ENCODE data around the gene ATP23. TPM values are rescaled to one million over a fixed set of nuclear protein-coding genes. Genes with fewer than 3 reads are reported as not detected.

ATP23 gene, protein sequence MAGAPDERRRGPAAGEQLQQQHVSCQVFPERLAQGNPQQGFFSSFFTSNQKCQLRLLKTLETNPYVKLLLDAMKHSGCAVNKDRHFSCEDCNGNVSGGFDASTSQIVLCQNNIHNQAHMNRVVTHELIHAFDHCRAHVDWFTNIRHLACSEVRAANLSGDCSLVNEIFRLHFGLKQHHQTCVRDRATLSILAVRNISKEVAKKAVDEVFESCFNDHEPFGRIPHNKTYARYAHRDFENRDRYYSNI
- 8.4 and 19.2 TPM in 2 replicates for total RNA-seq

DNA sequence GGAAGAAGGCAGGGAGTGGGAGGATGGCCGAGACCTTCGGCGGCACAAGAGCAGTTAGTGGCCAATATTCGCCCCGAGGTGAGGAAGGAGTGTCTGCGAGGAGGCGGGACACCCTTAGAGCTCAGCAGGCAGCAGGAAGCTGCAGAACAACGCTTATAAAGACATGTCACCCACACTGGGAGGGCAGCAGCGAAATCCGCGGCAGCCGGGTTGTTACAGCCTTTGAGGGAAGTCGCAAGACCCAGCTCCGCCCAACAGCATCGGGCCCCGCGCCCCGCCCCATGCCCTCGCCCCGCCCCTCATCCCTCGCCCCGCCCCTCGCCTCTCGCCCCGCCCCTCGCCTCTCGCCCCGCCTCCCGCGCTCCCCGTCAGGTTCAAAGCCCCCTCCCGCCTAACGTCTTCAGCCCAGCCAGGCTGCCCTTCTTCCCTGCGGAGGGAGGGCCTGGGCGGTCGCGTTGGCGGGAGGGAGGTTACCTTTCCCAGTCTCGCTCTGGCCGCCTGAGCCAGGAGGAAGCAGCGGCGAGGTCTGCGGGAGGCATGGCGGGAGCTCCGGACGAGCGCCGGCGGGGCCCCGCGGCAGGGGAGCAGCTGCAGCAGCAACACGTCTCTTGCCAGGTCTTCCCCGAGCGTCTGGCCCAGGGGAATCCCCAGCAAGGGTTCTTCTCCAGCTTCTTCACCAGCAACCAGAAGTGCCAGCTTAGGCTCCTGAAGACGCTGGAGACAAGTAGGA lies at the start of gene ATP23:
Gene ATP23 (plus strand): TSS at position 403 of the 730 bp plus-strand sequence. CDS start 135 bp downstream, at position 538.
- DNase-seq (ENCODE audit: low read depth), result peak; percentile 41

DNA sequence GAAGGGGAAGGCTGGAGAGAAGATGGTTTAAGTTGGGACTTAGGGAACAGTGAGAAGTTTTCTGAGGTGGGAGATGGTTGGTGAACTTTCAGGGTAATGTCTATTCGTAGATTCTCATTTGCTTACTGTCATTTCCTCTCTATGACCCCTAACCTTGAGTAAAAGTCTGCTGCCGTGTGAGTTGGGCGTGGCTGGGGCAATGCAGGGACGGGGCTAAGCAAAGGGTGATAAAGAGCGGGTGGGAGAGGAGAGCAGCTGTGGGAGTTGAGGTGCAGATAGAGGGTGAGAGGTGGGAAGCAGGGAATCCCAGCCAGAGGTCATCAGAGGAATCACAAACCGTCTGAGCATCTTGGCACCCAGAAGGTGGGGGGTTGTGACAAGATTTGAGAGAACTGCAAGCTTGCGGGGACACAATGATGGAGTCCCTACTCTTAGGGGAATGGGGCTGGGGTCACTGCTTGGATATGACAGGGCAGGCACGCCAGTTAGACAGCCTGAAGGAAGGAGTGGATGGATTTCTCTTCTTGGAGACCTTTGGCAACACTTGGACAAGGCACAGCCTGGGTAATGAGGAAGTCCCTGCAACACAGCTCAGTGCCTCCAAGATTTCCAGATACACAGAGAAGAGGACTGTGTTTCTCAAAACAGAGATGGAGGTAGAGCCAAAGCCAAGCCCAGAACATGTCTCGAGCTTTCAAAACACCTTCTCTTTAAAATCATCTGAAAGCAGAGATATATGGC lies 49.0 kb upstream of the ATP23 start:
- H3K4me3 ChIP-seq (ENCODE audit: low read depth, low read length), result no peak overlapping the region
- TF ChIP-seq, protein P1, sequence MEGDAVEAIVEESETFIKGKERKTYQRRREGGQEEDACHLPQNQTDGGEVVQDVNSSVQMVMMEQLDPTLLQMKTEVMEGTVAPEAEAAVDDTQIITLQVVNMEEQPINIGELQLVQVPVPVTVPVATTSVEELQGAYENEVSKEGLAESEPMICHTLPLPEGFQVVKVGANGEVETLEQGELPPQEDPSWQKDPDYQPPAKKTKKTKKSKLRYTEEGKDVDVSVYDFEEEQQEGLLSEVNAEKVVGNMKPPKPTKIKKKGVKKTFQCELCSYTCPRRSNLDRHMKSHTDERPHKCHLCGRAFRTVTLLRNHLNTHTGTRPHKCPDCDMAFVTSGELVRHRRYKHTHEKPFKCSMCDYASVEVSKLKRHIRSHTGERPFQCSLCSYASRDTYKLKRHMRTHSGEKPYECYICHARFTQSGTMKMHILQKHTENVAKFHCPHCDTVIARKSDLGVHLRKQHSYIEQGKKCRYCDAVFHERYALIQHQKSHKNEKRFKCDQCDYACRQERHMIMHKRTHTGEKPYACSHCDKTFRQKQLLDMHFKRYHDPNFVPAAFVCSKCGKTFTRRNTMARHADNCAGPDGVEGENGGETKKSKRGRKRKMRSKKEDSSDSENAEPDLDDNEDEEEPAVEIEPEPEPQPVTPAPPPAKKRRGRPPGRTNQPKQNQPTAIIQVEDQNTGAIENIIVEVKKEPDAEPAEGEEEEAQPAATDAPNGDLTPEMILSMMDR (conservative IDR thresholded peaks at IDR 0.05; ENCODE audit: low read depth, low read length), result no peak
- DNase-seq (ENCODE audit: low read depth), result no peak

More for the DNA sequence above, at the start of gene ATP23:
- TF ChIP-seq, protein P1 (conservative IDR thresholded peaks at IDR 0.05; ENCODE audit: low read depth, low read length), result no peak
- H3K4me3 ChIP-seq (ENCODE audit: low read depth, low read length), result peak within 1 kb of the TSS; percentile 77

DNA sequence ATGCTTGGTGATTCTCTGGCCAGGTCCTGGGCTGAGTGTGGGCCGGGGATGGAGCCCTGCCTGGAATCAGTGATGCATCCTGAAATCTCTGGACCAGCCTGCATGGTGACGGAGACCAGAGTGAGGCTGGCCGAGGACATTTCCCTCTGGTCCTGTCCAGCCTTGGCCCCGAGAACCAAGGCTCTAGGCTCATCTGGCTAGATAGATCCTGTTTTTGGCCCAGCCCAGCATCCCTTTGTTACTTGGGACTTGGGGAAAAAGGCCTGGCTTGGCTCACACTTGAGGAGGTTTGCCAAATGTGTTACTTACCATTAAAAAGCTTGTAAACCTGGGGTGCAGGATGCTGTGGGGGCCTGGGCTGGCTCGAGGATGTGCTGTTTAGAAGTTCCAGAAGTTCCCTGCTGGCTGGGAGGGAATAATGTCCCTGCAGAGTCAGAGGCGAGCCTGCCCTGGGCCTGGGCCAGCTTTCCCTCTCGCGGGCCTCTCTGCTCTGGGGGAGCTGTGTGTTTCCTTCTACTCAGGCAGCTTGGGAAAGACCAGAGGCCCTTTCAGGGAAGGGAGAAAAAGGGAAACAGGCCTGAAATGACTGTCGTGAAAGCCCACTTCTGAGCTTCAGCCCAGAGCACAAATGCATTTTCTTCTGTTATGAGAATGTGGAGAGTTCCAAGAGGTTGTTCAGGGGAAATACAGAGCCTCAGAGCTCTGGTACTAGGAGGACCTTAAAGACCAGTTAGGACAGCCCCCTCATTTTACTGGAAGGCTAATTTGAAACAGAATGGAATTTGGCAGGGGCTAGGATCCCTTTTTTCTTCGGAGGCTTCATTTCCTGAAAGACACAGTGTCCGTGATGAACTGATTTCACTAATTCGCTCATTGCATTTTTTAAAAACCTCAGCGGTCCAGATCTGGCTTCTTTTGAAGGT lies 47.7 kb upstream of the ATP23 start:
- TF ChIP-seq, protein P1 (conservative IDR thresholded peaks at IDR 0.05; ENCODE audit: low read depth, low read length), result no peak
- DNase-seq (ENCODE audit: low read depth), result no peak
- no peak overlapping the region for H3K4me3 ChIP-seq (ENCODE audit: low read depth, low read length)

DNA sequence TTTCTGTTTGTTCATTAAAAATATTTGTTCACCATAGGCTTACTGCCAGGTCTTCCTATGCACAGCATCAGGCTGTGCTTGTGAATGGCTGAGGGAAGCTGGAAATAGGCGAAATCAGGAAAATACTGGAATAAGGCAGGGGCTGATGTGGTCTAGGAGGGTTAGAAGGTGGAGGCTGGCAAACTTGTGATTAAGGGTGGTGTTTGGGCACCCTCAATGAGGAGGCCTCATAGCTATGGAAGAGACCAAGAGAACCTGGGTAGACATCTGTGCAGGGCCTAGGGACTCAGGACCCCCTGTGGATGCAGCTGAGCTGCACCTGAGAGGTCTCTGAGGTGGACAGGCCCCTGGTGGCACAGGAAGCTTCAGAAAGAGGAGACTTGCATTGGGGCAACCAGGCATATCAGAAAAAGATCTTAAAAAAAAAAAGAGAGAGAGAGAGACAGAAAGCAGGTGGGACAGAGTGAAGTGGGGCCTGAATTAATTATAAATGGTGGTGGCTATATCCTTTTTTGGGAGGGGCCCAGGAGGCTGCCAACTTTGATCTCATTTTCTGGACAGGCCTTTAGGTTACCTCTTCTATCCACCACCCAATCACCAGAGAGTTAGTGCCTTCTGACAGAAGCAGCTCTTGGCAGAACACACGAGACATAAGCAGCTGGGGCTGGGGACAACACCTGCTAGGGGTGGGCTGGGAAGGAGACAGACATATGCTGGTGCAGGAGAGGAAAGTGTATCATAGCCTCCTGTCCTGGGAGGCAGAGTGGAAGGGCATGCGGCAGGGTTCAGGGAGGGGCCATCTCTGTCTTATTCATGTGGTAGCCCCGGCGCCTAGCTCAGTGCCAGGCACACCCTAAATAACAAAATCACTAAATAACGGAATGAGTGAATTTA lies 46.7 kb upstream of the ATP23 start:
- no peak overlapping the region for H3K4me3 ChIP-seq (ENCODE audit: low read depth, low read length)
- no peak for DNase-seq (ENCODE audit: low read depth)
- TF ChIP-seq, protein P1 (conservative IDR thresholded peaks at IDR 0.05; ENCODE audit: low read depth, low read length), result no peak

DNA sequence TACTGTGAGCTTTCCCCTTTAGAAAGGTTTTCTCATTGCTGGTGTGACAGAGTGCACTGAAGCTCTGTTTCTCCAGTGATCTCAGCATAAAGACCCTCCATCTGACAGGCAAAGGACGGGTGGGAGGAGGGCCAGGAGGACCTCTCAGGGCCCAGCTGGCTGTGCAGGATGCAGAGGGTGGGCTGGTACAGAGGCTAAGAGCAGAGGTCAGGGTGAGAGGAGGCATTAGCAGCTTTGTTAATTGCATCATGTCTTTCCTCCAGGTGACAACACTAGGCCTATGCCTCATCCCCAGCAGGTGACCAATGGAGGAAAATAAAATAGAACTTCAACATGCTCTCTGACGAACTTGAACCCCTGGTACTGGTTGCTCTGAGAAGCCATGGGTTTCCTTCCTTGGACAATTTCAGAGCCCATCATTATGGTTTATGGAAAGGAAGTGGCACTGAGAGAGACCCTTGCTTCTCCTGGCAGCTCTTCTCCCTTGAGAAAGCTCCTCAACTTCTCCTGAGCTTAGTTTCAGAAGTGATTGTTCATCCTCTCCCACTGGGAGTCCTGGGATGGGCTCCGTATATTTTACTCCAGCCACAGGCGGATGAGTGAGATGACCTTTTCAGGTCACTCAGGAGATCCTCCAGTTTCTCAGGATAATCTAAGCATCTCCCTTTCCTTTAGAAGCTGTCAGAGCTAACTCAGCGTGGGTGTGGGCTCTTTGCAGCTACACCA lies 45.8 kb upstream of the ATP23 start:
- no peak for DNase-seq (ENCODE audit: low read depth)
- H3K4me3 ChIP-seq (ENCODE audit: low read depth, low read length), result peak overlapping the region; percentile 69
- TF ChIP-seq, protein P1 (conservative IDR thresholded peaks at IDR 0.05; ENCODE audit: low read depth, low read length), result no peak
